Thyroid gland (tissue), 4 donors: ENCODE measurements around the gene MAGEC1. TPM values are rescaled to one million over a fixed set of nuclear protein-coding genes. Genes with fewer than 3 reads are reported as not detected.
"Not testable (repeated sequence)": the region's sequence is repeated elsewhere in the genome, so short reads cannot be mapped to it uniquely, and the experiment has no call there.

Experiments
- DNase-seq, 2 donors: peaks; one replicate each; pipeline ENCODE4 v3.0.0-alpha.2; 2019
- H3K27ac ChIP-seq, 3 donors: fragments of 200-600 bp; sonication (generic); 1 replicate in 2 of 3; 2 replicates in 1 of 3; pipeline ENCODE4 v1.5.1; 2016 to 2019; ENCODE audit warnings: mild to moderate bottlenecking in 1 of 3, moderate library complexity in 1 of 3
- H3K27me3 ChIP-seq: fragments of 200-600 bp; sonication (generic); one replicate; pipeline ENCODE4 v1.5.1; 2019
- H3K36me3 ChIP-seq, 2 donors: fragments of 200-600 bp; sonication (generic); one replicate each; pipeline ENCODE4 v1.5.1; 2016 to 2019
- H3K4me1 ChIP-seq, 2 donors: fragments of 200-600 bp; sonication (generic); one replicate each; pipeline ENCODE4 v1.5.1; 2017 to 2019
- H3K4me3 ChIP-seq, 3 donors: fragments of 200-600 bp; sonication (generic); replicated peaks in 1 of 3; 1 replicate in 2 of 3; 2 replicates in 1 of 3; pipeline ENCODE4 v1.5.1; 2016; ENCODE audit warnings: mild to moderate bottlenecking in 1 of 3
- H3K9me3 ChIP-seq: fragments of 200-600 bp; sonication (generic); one replicate; pipeline ENCODE4 v1.5.1; 2017
- POLR2A ChIP-seq, 2 donors: fragments of 450-650 bp; IDR thresholded peaks; one replicate each; pipeline ENCODE4 v1.6.1; 2017; ENCODE audit warnings: antibody characterized with exemption in 2 of 2, mild to moderate bottlenecking in 2 of 2, moderate library complexity in 1 of 2
- WGBS, 2 donors: methylation state at CpG; one replicate each; pipeline ENCODE4 v1.1.5; 2017; 5-methylcytosine and 5-hydroxymethylcytosine counted together
- intact Hi-C: fragments of 100-400 bp; cut with DNase I; formaldehyde crosslinking; loops from one replicate; pipeline ENCODE4 v1.15.1; 2023
- total RNA-seq, 4 donors: library from RNA; depleted of rRNA; stranded (reverse); fragments of >200 nt; gene quantifications; one replicate each; pipeline ENCODE4 v1.2.3, GENCODE V29; 2016
- TF ChIP-seq, protein P1 (sequence below), 6 experiments: fragments of 200-600 bp in 3 of 6; fragments of 450-650 bp in 3 of 6; sonication (generic) in 3 of 6; IDR thresholded peaks; one replicate each; pipeline ENCODE4 v1.5.1; 2016 to 2019; ENCODE audit warnings: antibody characterized with exemption in 6 of 6, mild to moderate bottlenecking in 2 of 6, inconsistent platforms in 1 of 6, moderate library complexity in 1 of 6

MAGEC1 gene, protein sequence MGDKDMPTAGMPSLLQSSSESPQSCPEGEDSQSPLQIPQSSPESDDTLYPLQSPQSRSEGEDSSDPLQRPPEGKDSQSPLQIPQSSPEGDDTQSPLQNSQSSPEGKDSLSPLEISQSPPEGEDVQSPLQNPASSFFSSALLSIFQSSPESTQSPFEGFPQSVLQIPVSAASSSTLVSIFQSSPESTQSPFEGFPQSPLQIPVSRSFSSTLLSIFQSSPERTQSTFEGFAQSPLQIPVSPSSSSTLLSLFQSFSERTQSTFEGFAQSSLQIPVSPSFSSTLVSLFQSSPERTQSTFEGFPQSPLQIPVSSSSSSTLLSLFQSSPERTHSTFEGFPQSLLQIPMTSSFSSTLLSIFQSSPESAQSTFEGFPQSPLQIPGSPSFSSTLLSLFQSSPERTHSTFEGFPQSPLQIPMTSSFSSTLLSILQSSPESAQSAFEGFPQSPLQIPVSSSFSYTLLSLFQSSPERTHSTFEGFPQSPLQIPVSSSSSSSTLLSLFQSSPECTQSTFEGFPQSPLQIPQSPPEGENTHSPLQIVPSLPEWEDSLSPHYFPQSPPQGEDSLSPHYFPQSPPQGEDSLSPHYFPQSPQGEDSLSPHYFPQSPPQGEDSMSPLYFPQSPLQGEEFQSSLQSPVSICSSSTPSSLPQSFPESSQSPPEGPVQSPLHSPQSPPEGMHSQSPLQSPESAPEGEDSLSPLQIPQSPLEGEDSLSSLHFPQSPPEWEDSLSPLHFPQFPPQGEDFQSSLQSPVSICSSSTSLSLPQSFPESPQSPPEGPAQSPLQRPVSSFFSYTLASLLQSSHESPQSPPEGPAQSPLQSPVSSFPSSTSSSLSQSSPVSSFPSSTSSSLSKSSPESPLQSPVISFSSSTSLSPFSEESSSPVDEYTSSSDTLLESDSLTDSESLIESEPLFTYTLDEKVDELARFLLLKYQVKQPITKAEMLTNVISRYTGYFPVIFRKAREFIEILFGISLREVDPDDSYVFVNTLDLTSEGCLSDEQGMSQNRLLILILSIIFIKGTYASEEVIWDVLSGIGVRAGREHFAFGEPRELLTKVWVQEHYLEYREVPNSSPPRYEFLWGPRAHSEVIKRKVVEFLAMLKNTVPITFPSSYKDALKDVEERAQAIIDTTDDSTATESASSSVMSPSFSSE
- total RNA-seq = under 1 TPM in 1 of 4 donors, not detected in 3; 0.13 TPM

DNA sequence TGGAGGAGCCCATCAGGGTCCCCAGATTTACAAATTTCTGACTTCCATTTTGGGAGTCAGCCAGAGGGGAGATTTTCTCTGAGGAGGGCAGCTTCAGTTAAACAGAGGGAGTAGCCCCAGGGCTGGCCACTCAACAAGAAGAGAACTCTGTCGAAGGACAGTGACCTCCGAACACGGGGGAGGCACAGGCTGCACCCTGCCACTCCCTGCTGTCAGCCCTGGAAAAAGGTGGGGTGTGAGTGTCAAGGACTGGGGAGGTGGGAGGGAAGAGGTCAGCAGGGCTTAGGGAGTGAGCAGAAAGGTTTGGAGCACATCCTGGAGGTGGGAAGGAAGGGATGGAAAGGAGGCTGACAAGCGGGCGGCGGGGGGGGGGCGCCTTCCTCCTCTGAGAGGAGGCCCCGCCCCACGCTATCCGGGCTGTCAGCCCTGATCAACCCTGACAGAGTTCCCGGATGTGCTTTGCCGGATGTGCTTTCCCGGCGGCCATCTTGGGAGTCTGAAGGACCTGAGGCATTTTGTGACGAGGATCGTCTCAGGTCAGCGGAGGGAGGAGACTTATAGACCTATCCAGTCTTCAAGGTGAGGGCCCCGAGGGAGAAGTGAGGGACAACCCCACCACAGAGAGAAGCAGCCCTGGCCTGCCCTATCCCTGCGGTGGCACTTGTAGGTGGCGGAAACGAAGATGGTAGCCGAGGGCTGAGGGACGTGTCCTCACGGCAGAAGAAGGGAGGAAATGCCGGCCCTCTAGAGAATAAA, at the start of gene MAGEC1:
MAGEC1 (plus strand) TSS at position 495 of the 756 bp plus-strand sequence. CDS start 1,179 bp downstream, outside the sequence.
- Histone ChIP-seq H3K27me3 (no peaks in the 10 kb centered on the region), H3K9me3 (no peaks in the 10 kb centered on the region), H3K4me1 (no peaks in the 10 kb centered on the region), H3K36me3 (no peaks in the 10 kb centered on the region), H3K4me3 (no peak within 1 kb of the TSS), H3K27ac (no peak within 1 kb of the TSS)
- no peak for TF ChIP-seq POLR2A (IDR thresholded peaks at IDR 0.05)
- TF ChIP-seq, protein P1, sequence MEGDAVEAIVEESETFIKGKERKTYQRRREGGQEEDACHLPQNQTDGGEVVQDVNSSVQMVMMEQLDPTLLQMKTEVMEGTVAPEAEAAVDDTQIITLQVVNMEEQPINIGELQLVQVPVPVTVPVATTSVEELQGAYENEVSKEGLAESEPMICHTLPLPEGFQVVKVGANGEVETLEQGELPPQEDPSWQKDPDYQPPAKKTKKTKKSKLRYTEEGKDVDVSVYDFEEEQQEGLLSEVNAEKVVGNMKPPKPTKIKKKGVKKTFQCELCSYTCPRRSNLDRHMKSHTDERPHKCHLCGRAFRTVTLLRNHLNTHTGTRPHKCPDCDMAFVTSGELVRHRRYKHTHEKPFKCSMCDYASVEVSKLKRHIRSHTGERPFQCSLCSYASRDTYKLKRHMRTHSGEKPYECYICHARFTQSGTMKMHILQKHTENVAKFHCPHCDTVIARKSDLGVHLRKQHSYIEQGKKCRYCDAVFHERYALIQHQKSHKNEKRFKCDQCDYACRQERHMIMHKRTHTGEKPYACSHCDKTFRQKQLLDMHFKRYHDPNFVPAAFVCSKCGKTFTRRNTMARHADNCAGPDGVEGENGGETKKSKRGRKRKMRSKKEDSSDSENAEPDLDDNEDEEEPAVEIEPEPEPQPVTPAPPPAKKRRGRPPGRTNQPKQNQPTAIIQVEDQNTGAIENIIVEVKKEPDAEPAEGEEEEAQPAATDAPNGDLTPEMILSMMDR (IDR thresholded peaks at IDR 0.05) = no peak
- WGBS, 2 donors = 80 to 94% methylated on average over 1 to 11 of the region's 25 CpGs
- intact Hi-C loops = no loop called here
- DNase-seq = no peak

DNA sequence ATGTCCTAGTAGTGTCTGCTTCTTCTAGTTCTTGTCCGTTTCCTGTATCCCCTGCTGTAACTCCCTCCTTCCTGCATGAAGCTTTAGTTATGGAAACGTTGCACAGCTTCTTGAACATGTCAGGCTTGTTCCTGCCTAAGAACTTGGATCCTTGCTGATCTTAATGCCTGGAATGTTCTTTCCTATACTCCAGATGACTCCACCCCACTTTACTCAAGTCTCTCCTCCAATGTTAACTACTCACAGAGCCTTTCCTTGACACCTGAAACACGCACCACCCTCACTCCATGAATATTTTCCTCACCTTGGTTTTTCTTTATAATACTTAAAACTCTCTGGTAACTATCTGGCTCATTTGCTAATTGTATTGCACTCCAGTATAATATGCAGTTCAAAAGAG, 46.2 kb upstream of the MAGEC1 start:
- DNase-seq = no peak
- Histone ChIP-seq H3K4me3 (no peak overlapping the region), H3K27me3 (no peaks in the 10 kb centered on the region), H3K27ac (no peak overlapping the region), H3K36me3 (no peaks in the 10 kb centered on the region), H3K9me3 (no peaks in the 10 kb centered on the region), H3K4me1 (no peaks in the 10 kb centered on the region)
- TF ChIP-seq, protein P1 (IDR thresholded peaks at IDR 0.05) = no peak
- TF ChIP-seq POLR2A (IDR thresholded peaks at IDR 0.05) = no peak
- 52 to 55% methylated on average over 3 of the region's 3 CpGs for WGBS, 2 donors
- intact Hi-C loops = no loop called here

DNA sequence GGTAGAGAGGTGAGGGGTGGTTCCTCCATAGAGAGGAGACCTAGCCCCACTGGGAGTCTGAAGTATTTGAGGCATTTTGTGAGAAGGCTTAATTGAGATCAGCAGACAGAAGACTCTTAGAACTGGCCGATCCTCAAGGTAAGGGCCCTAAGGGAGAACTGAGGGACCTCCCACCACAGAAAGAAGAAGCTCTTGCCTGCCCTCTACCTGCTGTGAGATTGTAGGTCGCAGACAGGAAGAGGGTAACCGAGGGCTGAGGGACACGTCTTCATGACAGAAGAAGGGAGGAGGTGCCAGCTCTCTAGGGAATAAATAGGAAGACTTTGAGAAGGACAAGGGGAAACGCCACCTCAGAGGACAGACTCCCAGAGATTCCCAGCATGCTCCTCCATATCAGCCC, 24.1 kb upstream of the MAGEC1 start:
- intact Hi-C loops = no loop called here
- H3K27me3 ChIP-seq = no peaks in the 10 kb centered on the region
- WGBS, 2 donors = 63 to 74% methylated on average over 5 of the region's 5 CpGs
- no peaks in the 10 kb centered on the region for H3K36me3 ChIP-seq
- H3K9me3 ChIP-seq = no peaks in the 10 kb centered on the region
- no peak for DNase-seq
- H3K27ac ChIP-seq = no peak overlapping the region
- TF ChIP-seq, protein P1 (IDR thresholded peaks at IDR 0.05) = no peak
- no peak for TF ChIP-seq POLR2A (IDR thresholded peaks at IDR 0.05)
- no peak overlapping the region for H3K4me3 ChIP-seq
- no peaks in the 10 kb centered on the region for H3K4me1 ChIP-seq

DNA sequence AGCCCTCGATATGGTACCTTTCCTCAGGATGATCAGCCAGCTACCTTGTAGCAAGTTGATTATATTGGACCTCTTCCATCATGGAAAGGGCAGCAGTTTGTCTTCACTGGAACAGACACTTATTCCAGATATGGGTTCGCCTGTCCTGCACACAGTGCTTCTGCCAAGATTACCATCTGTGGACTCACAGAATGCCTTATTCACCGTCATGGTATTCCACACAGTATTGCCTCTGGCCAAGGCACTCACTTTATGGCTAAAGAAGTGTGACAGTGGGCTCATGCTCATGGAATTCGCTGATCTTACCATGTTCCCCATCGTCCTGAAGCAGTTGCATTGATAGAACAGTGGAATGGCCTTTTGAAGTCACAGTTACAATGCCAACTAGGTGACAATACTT, 14.9 kb upstream of the MAGEC1 start:
- H3K4me3 ChIP-seq, H3K36me3 ChIP-seq, DNase-seq, H3K27me3 ChIP-seq, H3K9me3 ChIP-seq, H3K27ac ChIP-seq, H3K4me1 ChIP-seq, intact Hi-C loops: not testable (repeated sequence)
- WGBS, 2 donors = 90 to 94% methylated on average over 2 to 4 of the region's 5 CpGs

DNA sequence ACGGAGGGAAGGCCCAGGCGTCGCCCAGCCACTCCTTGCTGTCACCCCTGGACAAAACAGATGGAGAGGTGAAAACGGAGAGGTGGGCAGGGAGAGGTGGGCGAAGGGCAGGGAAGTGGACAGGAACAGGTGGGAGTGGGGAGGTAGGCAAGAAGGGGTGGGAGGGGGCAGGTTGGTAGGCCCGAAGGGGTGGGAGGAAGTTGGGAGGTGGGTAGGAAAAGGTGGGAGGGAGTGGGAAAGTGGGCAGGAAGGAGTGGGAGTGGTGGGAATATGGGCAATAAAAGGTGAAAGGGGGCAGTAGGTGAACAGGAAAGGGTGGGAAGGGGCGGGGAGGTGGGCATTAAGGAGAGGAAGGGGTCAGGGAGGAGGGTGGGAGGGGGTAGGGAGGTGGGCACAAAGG, 9.0 kb upstream of the MAGEC1 start:
- no peak overlapping the region for H3K4me3 ChIP-seq
- no peak for DNase-seq
- no peaks in the 10 kb centered on the region for H3K36me3 ChIP-seq
- no peaks in the 10 kb centered on the region for H3K27me3 ChIP-seq
- no peaks in the 10 kb centered on the region for H3K4me1 ChIP-seq
- TF ChIP-seq, protein P1 (IDR thresholded peaks at IDR 0.05) = no peak
- no peak for TF ChIP-seq POLR2A (IDR thresholded peaks at IDR 0.05)
- no peaks in the 10 kb centered on the region for H3K9me3 ChIP-seq
- H3K27ac ChIP-seq = no peak overlapping the region
- 87 to 90% methylated on average over 6 to 7 of the region's 7 CpGs for WGBS, 2 donors
- intact Hi-C loops = no loop called here
